ENCODE results near the gene C1orf226.

Gene C1orf226

GRCh38 chr1:162366671-162367070, 14.9 kb upstream of the C1orf226 start:
- no peak for DNase-seq

- DNase-seq = no peak
Measured at GRCh38 chr1:162367073-162367472, 14.5 kb upstream of the C1orf226 start.

GRCh38 chr1:162367772-162368171, 13.8 kb upstream of the C1orf226 start:
- no peak for DNase-seq

GRCh38 chr1:162368451-162368850, 13.1 kb upstream of the C1orf226 start:
- no peak for DNase-seq

GRCh38 chr1:162369571-162369970, 12.0 kb upstream of the C1orf226 start:
- no peak for DNase-seq

- no peak for DNase-seq
Measured at GRCh38 chr1:162370161-162370560, 11.4 kb upstream of the C1orf226 start.

GRCh38 chr1:162370721-162371120, 10.8 kb upstream of the C1orf226 start:
- DNase-seq = no peak

GRCh38 chr1:162371611-162372010, 9.9 kb upstream of the C1orf226 start:
- DNase-seq = no peak

- DNase-seq = no peak
Measured at GRCh38 chr1:162372159-162373071, 9.1 kb upstream of the C1orf226 start.

- DNase-seq = no peak
Measured at GRCh38 chr1:162373072-162373427, 8.5 kb upstream of the C1orf226 start.

- no peak for DNase-seq
Measured at GRCh38 chr1:162373541-162374260, 7.8 kb upstream of the C1orf226 start.

GRCh38 chr1:162374406-162374805, 7.1 kb upstream of the C1orf226 start:
- DNase-seq = no peak

- no peak for DNase-seq
Measured at GRCh38 chr1:162375463-162375862, 6.1 kb upstream of the C1orf226 start.

GRCh38 chr1:162376691-162377090, 4.8 kb upstream of the C1orf226 start, which contains the start of gene SPATA46:
TSS of gene SPATA46 (minus strand) at chr1:162376854. CDS start at chr1:162376790, 64 bp downstream.
- DNase-seq = no peak

- DNase-seq = no peak
Measured at GRCh38 chr1:162380061-162380846, 1.3 kb upstream of the C1orf226 start.

- DNase-seq = no peak
Measured at GRCh38 chr1:162381941-162382750, 618 bp downstream of the C1orf226 start.

GRCh38 chr1:162383091-162383490, 1.6 kb downstream of the C1orf226 start:
- no peak for DNase-seq

- no peak for DNase-seq
Measured at GRCh38 chr1:162383516-162383915, 2.0 kb downstream of the C1orf226 start.

GRCh38 chr1:162384116-162384515, 2.6 kb downstream of the C1orf226 start:
- no peak for DNase-seq

GRCh38 chr1:162384601-162385279, 3.2 kb downstream of the C1orf226 start:
- DNase-seq = no peak

- DNase-seq = no peak
Measured at GRCh38 chr1:162385280-162385623, 3.7 kb downstream of the C1orf226 start.

- DNase-seq = no peak
Measured at GRCh38 chr1:162385702-162386101, 4.2 kb downstream of the C1orf226 start.
